Adipocyte (in vitro differentiated cells): ENCODE data around the gene IGSF8.

Source experiments
- DNase-seq: peaks from one replicate; pipeline ENCODE4 v3.0.0-alpha.2; 2015; ENCODE audit warnings: low read depth
- H3K27me3 ChIP-seq: replicated peaks from 2 replicates; pipeline ENCODE4 v1.7.0; 2013; ENCODE audit warnings: mild to moderate bottlenecking, low read length, moderate library complexity; ENCODE audit not compliant: control insufficient read depth, insufficient read depth
- H3K36me3 ChIP-seq: 2 replicates; pipeline ENCODE4 v1.7.0; 2013; ENCODE audit warnings: low read length, mild to moderate bottlenecking, moderate library complexity; ENCODE audit not compliant: control insufficient read depth, insufficient read depth, severe bottlenecking
- H3K4me1 ChIP-seq: 2 replicates; pipeline ENCODE4 v1.7.0; 2013; ENCODE audit warnings: mild to moderate bottlenecking, low read length, moderate library complexity; ENCODE audit not compliant: control insufficient read depth, insufficient read depth
- H3K4me3 ChIP-seq: 2 replicates; pipeline ENCODE4 v1.7.0; 2013; ENCODE audit warnings: mild to moderate bottlenecking, low read length, moderate library complexity
- H3K9ac ChIP-seq: 2 replicates; pipeline ENCODE4 v1.7.0; 2013; ENCODE audit warnings: mild to moderate bottlenecking, low read length, moderate library complexity
- H3K9me3 ChIP-seq: 2 replicates; pipeline ENCODE4 v1.7.0; 2013; ENCODE audit warnings: mild to moderate bottlenecking, low read length, moderate library complexity; ENCODE audit not compliant: control insufficient read depth

The IGSF8 gene

GRCh38 chr1:160083968-160084770 lies 14.2 kb downstream of the IGSF8 start:
- Histone ChIP-seq H3K4me3 (peak overlapping the region; percentile 62), H3K27me3 (peaks cover 44% of the 10 kb centered on the region), H3K4me1 (no peaks in the 10 kb centered on the region), H3K9me3 (no peaks in the 10 kb centered on the region), H3K36me3 (no peaks in the 10 kb centered on the region), H3K9ac (no peak overlapping the region)
- peak; percentile 42 for DNase-seq

GRCh38 chr1:160082926-160083325 lies 15.5 kb downstream of the IGSF8 start:
- Histone ChIP-seq H3K36me3 (no peaks in the 10 kb centered on the region), H3K4me3 (no peak overlapping the region), H3K27me3 (peaks cover 56% of the 10 kb centered on the region), H3K4me1 (no peaks in the 10 kb centered on the region), H3K9ac (no peak overlapping the region), H3K9me3 (no peaks in the 10 kb centered on the region)
- DNase-seq, result no peak

GRCh38 chr1:160082487-160082886 lies 15.9 kb downstream of the IGSF8 start:
- Histone ChIP-seq H3K4me1 (no peaks in the 10 kb centered on the region), H3K36me3 (no peaks in the 10 kb centered on the region), H3K9me3 (no peaks in the 10 kb centered on the region), H3K27me3 (peaks cover 57% of the 10 kb centered on the region), H3K9ac (no peak overlapping the region), H3K4me3 (no peak overlapping the region)
- DNase-seq, result no peak

DNA sequence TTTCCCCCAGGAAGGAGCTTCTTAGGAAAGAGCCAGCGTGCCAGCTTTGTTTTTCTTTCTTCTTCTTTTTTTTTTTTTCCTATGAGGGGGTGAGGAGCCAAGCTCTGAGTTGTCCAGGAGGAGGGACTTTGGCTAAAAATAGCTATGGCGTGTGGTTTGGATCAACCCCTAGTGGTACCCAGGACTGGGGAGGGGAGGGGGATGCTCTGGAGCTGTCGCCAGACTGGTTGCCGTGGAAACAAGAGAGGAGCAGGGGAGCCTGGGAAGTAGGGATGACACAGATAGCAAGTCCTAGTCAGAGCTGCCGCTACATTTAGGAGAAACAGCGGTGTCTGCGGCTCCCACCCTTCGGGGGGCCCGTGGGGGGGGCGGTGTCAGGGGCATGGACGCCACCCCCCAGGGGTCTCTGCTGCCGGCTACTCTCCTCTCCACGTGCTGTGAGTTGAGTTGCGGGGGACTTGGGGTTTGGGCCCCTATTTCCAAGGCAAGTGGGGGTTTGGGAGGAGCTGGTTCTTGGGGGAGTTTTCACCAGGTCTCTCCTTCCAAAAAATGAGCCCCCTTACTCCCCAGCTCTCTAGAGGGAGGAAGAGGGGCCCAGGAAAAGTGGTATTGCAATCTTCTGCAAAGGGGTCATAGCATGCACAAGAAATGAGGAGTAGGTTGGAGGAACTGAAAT lies 17.0 kb downstream of the IGSF8 start, which contains the start of gene KCNJ9:
Gene KCNJ9 (plus strand): TSS at position 278 of the 676 bp plus-strand sequence. CDS start 2,493 bp downstream, outside the sequence.
- Histone ChIP-seq H3K9me3 (no peaks in the 10 kb centered on the region), H3K4me1 (no peaks in the 10 kb centered on the region), H3K9ac (no peak within 1 kb of the TSS), H3K36me3 (no peaks in the 10 kb centered on the region), H3K27me3 (peaks cover 63% of the 10 kb centered on the region), H3K4me3 (no peak within 1 kb of the TSS)
- DNase-seq, result peak; percentile 34

GRCh38 chr1:160080381-160081100 lies 17.9 kb downstream of the IGSF8 start:
- no peaks in the 10 kb centered on the region for H3K4me1 ChIP-seq
- H3K36me3 ChIP-seq, result no peaks in the 10 kb centered on the region
- no peaks in the 10 kb centered on the region for H3K9me3 ChIP-seq
- H3K4me3 ChIP-seq, result no peak overlapping the region
- peaks cover 66% of the 10 kb centered on the region for H3K27me3 ChIP-seq
- DNase-seq, result no peak
- no peak overlapping the region for H3K9ac ChIP-seq

DNA sequence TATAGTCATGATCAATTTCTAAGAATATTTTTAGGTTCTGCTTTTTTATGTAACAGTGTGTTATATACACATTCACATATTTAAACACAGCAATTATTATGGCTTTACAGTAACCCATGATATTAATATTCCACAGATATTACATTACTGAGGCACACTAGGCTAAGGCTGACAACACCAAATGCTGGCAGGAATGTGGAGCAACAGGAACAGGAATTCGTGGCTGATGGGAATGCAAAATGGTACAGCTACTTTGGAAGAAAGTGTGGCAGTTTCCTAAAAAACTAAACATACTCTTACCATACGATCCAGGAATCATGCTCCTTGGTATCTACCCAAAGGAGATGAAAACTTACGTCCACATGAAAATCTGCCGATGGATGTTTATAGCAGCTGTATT lies 19.0 kb downstream of the IGSF8 start:
- no peak for DNase-seq
- no peak overlapping the region for H3K9ac ChIP-seq
- no peaks in the 10 kb centered on the region for H3K9me3 ChIP-seq
- H3K4me3 ChIP-seq, result no peak overlapping the region
- H3K36me3 ChIP-seq, result no peaks in the 10 kb centered on the region
- peaks cover 76% of the 10 kb centered on the region for H3K27me3 ChIP-seq
- no peaks in the 10 kb centered on the region for H3K4me1 ChIP-seq

DNA sequence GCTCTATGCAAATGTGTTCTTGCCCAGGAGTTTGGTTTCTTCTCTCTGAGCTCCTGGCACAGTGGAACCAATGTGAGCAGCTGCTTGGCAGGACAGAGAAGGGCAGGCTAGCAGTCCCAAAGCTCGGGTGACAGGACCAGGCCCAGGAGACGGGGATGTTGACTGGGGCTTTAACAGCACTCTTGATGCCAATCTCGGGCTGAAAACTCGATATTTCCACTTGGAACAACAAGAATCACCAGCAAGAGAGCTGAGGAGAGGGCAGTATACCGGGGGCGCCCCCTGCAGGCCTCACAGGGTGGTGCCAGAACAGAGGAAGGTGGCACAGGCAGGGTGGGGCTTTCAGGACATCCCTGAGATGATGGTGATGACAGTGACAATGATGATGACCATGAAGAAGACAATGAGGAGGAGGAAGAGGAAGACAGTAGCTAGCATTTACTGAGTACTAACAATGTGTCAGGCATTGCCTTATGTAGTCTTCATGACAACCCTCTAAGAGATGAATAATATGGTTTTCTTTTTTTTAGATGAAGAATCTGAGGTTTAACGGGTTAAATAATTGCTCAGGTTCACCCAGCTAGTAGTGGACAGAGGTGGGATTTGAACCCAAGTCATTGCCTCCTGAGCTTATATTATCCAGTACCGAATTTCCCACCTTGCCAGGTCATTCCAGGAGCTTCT lies 19.8 kb downstream of the IGSF8 start:
- Histone ChIP-seq H3K4me3 (no peak overlapping the region), H3K4me1 (no peaks in the 10 kb centered on the region), H3K9me3 (no peaks in the 10 kb centered on the region), H3K9ac (no peak overlapping the region), H3K27me3 (peaks cover 76% of the 10 kb centered on the region), H3K36me3 (no peaks in the 10 kb centered on the region)
- peak; percentile 34 for DNase-seq

DNA sequence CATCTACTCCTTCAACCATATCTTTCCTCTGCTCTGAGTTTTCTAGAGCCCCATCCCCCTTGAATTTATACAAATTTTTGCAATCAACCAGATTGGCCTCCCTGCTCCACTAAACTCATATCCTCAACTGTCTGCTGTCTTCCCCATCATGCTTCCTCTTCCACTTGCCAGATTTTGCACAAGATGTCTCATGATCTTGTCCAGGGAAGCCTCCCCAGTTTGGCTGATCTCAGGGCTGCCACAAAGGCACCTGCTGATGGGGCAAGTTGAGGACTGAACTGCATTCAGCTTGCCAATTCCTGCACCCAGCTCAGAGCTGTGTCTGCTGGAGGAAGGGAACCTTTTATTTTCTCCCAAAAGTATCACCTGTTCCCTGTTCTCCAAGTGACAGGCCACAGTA lies 20.9 kb downstream of the IGSF8 start:
- Histone ChIP-seq H3K4me3 (no peak overlapping the region), H3K36me3 (no peaks in the 10 kb centered on the region), H3K4me1 (no peaks in the 10 kb centered on the region), H3K9me3 (no peaks in the 10 kb centered on the region), H3K27me3 (peaks cover 65% of the 10 kb centered on the region), H3K9ac (no peak overlapping the region)
- DNase-seq, result no peak

- H3K4me1 ChIP-seq, result no peaks in the 10 kb centered on the region
- no peaks in the 10 kb centered on the region for H3K9me3 ChIP-seq
- peaks cover 62% of the 10 kb centered on the region for H3K27me3 ChIP-seq
- H3K9ac ChIP-seq, result no peak overlapping the region
- peak; percentile 38 for DNase-seq
- H3K4me3 ChIP-seq, result no peak overlapping the region
- H3K36me3 ChIP-seq, result no peaks in the 10 kb centered on the region
Measured at GRCh38 chr1:160076295-160076694, 22.1 kb downstream of the IGSF8 start.

- Histone ChIP-seq H3K4me1 (peaks cover under 1% of the 10 kb centered on the region), H3K27me3 (peaks cover 64% of the 10 kb centered on the region), H3K9me3 (no peaks in the 10 kb centered on the region), H3K9ac (no peak overlapping the region), H3K4me3 (no peak overlapping the region), H3K36me3 (no peaks in the 10 kb centered on the region)
- DNase-seq, result no peak
Measured at GRCh38 chr1:160075836-160076235, 22.6 kb downstream of the IGSF8 start.

DNA sequence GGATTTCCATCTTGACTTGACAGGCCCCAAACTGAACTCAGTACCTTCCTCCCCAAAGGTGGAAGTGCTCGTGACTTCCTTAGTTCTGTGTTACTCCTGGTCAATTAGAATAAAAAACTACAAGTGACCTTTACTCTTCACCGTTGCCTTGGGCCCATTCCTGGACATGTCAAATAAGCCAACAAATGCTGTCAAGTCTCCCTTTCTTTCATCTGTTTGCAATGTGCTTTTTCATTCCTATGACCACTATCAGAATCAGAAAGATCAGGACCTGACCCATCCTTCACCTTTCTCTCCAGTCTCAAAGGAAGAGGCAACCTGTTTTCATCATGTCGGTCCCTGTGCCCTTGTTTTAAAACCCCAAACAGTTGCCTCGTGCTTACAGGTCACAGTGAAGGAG lies 23.6 kb downstream of the IGSF8 start:
- no peak overlapping the region for H3K9ac ChIP-seq
- H3K27me3 ChIP-seq, result peaks cover 56% of the 10 kb centered on the region
- no peaks in the 10 kb centered on the region for H3K36me3 ChIP-seq
- H3K4me1 ChIP-seq, result peaks cover 4% of the 10 kb centered on the region
- H3K4me3 ChIP-seq, result no peak overlapping the region
- DNase-seq, result no peak
- no peaks in the 10 kb centered on the region for H3K9me3 ChIP-seq
